HG02588 (cell line): ENCODE results near the gene REST.
A peak's percentile ranks its signal among the peaks of the same experiment; 100 is the strongest.
"Not testable (repeated sequence)": the region's sequence is repeated elsewhere in the genome, so short reads cannot be mapped to it uniquely, and the experiment has no call there.

Source experiments
- ATAC-seq: cut with Tn5 transposase; IDR thresholded peaks from one replicate; pipeline ENCODE4 v1.9.1; 2021; ENCODE audit warnings: mild to moderate bottlenecking, moderate library complexity; ENCODE audit not compliant: unreplicated experiment

Gene REST, protein sequence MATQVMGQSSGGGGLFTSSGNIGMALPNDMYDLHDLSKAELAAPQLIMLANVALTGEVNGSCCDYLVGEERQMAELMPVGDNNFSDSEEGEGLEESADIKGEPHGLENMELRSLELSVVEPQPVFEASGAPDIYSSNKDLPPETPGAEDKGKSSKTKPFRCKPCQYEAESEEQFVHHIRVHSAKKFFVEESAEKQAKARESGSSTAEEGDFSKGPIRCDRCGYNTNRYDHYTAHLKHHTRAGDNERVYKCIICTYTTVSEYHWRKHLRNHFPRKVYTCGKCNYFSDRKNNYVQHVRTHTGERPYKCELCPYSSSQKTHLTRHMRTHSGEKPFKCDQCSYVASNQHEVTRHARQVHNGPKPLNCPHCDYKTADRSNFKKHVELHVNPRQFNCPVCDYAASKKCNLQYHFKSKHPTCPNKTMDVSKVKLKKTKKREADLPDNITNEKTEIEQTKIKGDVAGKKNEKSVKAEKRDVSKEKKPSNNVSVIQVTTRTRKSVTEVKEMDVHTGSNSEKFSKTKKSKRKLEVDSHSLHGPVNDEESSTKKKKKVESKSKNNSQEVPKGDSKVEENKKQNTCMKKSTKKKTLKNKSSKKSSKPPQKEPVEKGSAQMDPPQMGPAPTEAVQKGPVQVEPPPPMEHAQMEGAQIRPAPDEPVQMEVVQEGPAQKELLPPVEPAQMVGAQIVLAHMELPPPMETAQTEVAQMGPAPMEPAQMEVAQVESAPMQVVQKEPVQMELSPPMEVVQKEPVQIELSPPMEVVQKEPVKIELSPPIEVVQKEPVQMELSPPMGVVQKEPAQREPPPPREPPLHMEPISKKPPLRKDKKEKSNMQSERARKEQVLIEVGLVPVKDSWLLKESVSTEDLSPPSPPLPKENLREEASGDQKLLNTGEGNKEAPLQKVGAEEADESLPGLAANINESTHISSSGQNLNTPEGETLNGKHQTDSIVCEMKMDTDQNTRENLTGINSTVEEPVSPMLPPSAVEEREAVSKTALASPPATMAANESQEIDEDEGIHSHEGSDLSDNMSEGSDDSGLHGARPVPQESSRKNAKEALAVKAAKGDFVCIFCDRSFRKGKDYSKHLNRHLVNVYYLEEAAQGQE

GRCh38 chr4:56907489-56908205, at the start of gene REST:
Gene REST (plus strand): TSS chr4:56907900. CDS start chr4:56910639, 2,739 bp downstream.
- peak; percentile 51 for ATAC-seq

DNA sequence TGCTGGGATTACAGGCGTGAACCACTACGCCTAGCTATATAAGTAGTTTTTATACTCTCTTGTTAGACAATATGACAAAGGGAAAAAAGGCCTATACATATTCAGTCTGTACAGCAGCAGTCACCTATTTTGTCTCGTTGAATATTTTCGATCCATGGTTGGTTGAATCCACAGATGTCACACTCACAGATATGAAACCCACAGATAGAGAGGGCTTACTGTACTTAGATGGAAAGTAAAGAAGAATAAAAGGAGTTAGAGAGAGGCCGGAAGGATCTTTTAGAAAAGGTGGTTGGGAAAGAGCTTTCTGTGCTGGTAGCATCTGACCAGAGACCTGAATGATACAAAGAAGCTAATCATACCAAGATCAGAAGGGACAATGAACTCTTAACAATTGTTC, 47.9 kb upstream of the REST start:
- no peak for ATAC-seq

- ATAC-seq: no peak
These were observed 46.9 kb upstream of the REST start for GRCh38 chr4:56860781-56861180.

DNA sequence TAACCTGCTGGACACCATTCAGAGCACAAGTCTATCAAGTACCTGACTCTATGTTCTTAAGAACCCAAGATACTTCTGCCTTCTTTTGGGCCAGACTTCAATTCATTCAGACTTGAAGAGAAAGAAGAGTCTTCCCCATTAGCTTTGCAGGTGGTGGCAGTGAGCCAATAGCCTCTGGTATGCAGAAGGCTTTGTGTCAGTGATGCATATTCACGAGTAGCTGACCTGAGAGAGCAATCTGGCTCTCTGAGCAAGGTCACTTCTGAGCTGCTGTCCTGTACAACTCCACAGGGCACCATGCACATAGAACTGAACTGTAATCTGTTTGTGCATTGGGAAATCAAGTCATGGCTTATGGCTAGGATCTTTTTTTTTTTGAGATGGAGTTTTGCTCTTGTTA, 46.3 kb upstream of the REST start:
- ATAC-seq: no peak

GRCh38 chr4:56863441-56864139, 44.1 kb upstream of the REST start:
- ATAC-seq: no peak

DNA sequence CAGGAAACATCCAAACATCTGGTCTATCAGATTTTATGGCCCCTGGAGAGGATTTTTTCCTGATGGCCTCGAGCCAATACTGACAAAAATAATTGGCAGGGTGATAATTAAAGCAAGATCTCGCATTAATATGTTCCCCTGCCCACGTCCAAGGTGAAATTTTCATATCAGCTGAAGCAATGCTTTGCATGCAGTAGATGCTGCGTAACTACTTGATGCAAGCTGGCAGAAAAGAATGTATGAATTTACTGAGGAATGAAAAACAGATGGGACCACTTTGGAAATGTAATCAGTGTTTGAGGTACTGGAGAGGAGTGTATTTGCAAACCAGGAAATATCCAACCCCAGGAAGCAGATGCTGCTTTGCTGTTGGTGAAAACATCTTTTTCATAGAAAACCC, 36.8 kb upstream of the REST start:
- ATAC-seq: no peak

DNA sequence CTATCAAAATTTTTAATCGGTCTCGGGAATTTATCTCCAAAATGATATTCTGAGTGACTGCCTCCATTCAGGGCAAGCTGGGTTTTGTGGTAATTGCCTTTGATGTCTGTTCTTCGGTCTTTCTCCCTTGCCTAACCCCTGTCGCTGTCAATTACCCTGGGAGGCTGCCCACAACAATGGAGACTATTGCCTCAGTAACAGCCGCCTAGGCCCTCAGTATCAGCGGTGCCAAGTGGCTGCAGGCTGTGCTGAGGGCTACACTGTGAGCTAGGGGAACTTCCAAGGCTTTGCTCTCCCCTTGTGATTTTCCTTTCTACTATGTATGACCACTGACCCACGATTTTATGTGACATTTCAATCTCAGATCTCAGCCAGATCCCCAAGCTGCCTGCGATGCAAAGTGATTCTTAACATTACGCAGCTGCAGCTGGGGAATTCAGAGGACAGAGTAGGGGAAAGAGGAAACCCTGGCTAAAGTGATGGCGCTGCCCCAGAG, 36.3 kb upstream of the REST start:
- no peak for ATAC-seq

DNA sequence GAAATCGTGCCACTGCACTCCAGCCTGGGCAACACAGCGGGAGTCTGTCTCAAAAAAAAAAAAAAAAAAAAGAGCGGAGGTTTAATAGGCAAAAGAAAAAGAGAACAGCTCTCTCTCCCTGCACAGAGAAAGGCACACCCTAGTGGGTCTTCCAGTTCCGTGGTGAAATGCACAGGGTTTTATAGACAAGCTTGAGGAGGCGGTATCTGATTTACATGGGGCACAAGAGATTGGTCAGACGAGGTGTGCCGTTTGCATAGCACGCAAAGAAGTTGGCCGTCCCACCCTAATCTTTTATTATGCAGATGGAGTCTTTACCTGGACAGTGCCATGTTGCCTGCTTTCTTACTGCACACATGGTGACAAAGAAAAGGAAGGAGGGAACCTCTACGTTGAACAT, 33.5 kb upstream of the REST start:
- ATAC-seq: no peak

GRCh38 chr4:56874923-56875322, 32.8 kb upstream of the REST start:
- ATAC-seq: no peak

GRCh38 chr4:56876264-56876663, 31.4 kb upstream of the REST start:
- no peak for ATAC-seq

- no peak for ATAC-seq
These were observed 27.7 kb upstream of the REST start for GRCh38 chr4:56879996-56880395.

GRCh38 chr4:56880572-56880971, 27.1 kb upstream of the REST start:
- no peak for ATAC-seq

GRCh38 chr4:56884511-56884910, 23.2 kb upstream of the REST start:
- not testable (repeated sequence) for ATAC-seq

DNA sequence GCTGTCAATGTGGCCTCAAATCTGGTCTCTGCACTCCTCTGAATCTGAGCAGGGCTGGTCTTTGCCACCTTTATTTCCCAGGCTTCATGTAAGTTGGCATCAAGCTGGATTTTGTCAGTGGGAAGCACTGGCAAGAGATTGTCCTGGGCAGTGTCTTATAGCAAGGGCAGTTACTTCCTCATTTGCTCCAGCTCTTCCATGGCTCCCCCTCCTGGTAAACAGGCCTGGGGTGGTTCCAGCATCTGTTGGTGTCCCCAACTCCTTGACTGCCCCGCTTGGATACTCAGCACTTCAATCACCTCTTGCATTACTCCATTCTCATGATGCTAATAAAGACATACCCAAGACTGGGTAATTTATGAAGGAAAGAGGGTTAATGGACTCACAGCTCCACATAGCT, 15.0 kb upstream of the REST start:
- ATAC-seq: no peak

- not testable (repeated sequence) for ATAC-seq
These were observed 9.9 kb upstream of the REST start for GRCh38 chr4:56897842-56898241.

DNA sequence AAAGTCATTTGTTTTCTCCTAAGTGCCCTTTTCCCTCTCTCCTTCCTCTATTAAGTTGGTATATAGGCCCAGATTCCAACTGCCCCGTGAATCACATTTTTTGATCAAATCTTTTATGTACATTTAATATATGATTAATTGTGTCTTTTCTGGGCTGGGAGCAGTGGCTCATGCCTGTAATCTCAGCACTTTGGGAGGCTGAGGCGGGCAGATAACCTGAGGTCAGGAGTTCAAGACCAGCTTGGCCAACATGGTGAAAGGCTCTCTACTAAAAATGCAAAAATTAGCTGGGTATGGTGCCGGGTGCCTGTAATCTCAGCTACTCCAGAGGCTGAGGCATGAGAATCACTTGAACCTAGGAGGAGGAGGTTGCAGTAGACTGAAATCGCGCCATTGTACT, 7.5 kb upstream of the REST start:
- not testable (repeated sequence) for ATAC-seq

DNA sequence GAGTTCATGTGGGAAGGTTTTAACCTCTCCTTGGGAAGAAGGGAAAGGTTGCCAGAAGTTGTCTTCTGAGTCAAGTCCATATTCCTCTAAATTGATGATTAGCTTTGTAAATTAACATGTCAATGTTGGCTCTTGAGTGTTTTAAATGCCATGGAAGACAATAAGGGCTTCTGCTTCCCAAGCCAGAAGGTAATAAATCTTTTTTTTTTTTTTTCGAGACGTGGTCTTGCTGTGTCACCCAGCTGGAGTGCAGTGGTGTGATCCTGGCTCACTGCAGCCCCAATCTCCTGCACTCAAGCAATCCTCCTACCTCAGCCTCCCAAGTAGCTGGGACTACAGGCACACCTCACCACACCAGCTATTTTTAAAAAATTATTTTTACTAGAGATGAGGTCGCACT, 5.0 kb upstream of the REST start:
- no peak for ATAC-seq

- no peak for ATAC-seq
These were observed 1.9 kb upstream of the REST start for GRCh38 chr4:56905796-56906195.

DNA sequence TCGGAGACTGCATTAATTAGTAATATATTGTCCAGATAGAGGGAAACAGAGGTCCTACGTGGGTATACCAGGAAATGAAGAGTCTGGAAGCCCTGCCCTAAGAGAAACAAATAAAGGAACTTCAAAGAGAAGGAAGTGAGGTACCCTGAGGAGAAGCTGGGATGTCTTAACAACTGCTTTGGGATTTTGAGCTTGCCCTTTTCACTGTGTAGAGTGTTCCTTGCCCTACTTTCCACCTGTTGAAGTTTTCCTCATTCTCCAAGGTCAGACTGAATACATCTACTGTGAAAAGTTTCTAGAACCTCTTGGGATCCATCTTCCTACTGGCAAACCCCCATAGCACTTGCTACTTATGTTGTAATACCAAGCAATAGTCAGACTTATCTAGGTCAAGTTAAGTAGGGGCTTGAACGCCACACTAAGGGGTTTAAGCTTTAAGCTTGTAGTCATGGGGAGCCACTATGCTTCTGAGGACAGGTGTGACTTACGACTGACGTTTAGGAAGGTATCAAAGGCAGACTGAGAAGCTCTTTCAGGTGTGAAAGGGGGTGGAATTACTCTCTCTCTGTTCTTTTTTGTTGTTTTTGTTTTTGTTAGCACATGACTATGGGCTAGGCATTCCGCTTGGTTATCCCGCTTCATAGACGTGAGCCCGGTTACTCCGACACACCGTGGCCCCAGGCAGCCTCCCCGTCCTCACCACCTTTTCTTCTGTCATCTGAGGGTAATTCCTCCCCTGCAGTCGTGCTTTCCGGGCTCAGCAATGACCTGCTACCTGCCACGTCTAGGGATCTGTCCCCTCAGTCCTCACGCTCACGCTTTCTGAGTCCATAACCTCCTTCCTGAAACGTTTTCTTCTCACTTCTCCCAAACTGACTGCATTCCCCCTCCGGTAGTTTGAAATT, 959 bp upstream of the REST start:
- no peak for ATAC-seq
